Osteocyte (in vitro differentiated cells): ENCODE data around the gene PLA2G7. TPM values are rescaled to one million over a fixed set of nuclear protein-coding genes. Genes with fewer than 3 reads are reported as not detected.

Experiments used
- DNase-seq: peaks from one replicate; pipeline ENCODE4 v3.0.0; 2021; ENCODE audit warnings: mixed read lengths; ENCODE audit not compliant: unreplicated experiment; ENCODE audit errors: extremely low spot score
- H3K27ac Mint-ChIP-seq: one replicate; pipeline ENCODE4 v1.8.0; 2021; ENCODE audit warnings: mild to moderate bottlenecking, mixed read lengths; ENCODE audit not compliant: unreplicated experiment
- H3K27me3 Mint-ChIP-seq: one replicate; pipeline ENCODE4 v1.8.0; 2021; ENCODE audit warnings: mixed read lengths; ENCODE audit not compliant: unreplicated experiment
- H3K36me3 Mint-ChIP-seq: one replicate; pipeline ENCODE4 v1.8.0; 2021; ENCODE audit warnings: mixed read lengths; ENCODE audit not compliant: unreplicated experiment
- H3K4me1 Mint-ChIP-seq: one replicate; pipeline ENCODE4 v1.8.0; 2021; ENCODE audit warnings: mixed read lengths; ENCODE audit not compliant: unreplicated experiment
- H3K4me3 Mint-ChIP-seq: one replicate; pipeline ENCODE4 v1.8.0; 2021; ENCODE audit warnings: mild to moderate bottlenecking, moderate library complexity, mixed read lengths; ENCODE audit not compliant: unreplicated experiment
- H3K9me3 Mint-ChIP-seq: one replicate; pipeline ENCODE4 v1.8.0; 2021; ENCODE audit warnings: mixed read lengths; ENCODE audit not compliant: unreplicated experiment
- total RNA-seq: library from RNA; stranded (reverse); gene quantifications from 2 replicates; pipeline ENCODE4 v1.2.1, GENCODE V29; 2021
- TF ChIP-seq, protein P1 (sequence below): fragments of 200-600 bp; sonication (generic); IDR thresholded peaks from 2 replicates; pipeline ENCODE4 v1.5.0; 2021; ENCODE audit warnings: antibody characterized with exemption, mild to moderate bottlenecking, moderate library complexity

The PLA2G7 gene
- total RNA-seq, 1 donor from 2014 or later = not detected

DNA sequence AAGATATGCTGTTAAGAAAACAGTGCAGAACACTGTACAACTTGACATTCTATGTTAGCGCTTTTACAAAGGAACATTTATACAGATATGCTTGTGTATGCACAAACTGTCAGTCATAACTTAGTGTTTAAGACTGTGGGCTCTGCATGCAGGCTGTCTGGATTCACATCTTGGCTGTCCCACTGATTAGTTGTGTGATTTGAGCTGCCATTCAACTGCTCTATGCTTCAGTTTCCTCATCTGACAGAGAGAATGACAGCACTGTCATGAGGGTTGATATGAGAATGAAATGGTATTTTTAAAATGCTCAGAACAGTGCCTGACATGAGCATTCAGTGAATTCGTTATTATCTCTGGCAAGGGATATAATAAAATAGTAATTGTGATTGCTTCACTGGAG, 73.7 kb downstream of the PLA2G7 start:
- no peaks in the 10 kb centered on the region for H3K4me1 Mint-ChIP-seq
- H3K27me3 Mint-ChIP-seq = no peaks in the 10 kb centered on the region
- H3K36me3 Mint-ChIP-seq = no peaks in the 10 kb centered on the region
- no peak for DNase-seq
- no peak overlapping the region for H3K27ac Mint-ChIP-seq
- no peak overlapping the region for H3K4me3 Mint-ChIP-seq
- TF ChIP-seq, protein P1, sequence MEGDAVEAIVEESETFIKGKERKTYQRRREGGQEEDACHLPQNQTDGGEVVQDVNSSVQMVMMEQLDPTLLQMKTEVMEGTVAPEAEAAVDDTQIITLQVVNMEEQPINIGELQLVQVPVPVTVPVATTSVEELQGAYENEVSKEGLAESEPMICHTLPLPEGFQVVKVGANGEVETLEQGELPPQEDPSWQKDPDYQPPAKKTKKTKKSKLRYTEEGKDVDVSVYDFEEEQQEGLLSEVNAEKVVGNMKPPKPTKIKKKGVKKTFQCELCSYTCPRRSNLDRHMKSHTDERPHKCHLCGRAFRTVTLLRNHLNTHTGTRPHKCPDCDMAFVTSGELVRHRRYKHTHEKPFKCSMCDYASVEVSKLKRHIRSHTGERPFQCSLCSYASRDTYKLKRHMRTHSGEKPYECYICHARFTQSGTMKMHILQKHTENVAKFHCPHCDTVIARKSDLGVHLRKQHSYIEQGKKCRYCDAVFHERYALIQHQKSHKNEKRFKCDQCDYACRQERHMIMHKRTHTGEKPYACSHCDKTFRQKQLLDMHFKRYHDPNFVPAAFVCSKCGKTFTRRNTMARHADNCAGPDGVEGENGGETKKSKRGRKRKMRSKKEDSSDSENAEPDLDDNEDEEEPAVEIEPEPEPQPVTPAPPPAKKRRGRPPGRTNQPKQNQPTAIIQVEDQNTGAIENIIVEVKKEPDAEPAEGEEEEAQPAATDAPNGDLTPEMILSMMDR = no peak
- no peaks in the 10 kb centered on the region for H3K9me3 Mint-ChIP-seq

DNA sequence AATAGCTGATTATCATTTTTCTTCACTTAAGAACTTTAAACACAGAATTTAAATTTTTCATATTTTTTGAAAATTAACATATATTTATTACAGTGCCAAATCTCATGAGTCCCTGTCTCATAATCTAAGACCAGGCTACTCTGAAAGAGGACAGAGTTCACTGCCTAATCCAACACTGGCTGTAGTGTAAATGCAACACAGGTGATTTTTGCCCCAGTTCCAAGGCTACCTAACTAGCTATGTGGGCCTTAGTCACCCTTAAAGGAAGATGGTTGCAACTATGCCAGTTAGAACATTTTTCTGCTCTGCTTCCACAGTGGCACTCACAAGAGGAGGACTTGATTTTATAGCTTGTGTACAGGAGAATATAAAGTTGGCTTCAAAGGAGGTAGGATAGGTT, 77.5 kb downstream of the PLA2G7 start:
- no peaks in the 10 kb centered on the region for H3K9me3 Mint-ChIP-seq
- no peak overlapping the region for H3K27ac Mint-ChIP-seq
- TF ChIP-seq, protein P1 = no peak
- DNase-seq = no peak
- H3K36me3 Mint-ChIP-seq = peaks cover 2% of the 10 kb centered on the region
- H3K4me3 Mint-ChIP-seq = no peak overlapping the region
- peaks cover 15% of the 10 kb centered on the region for H3K27me3 Mint-ChIP-seq
- peaks cover 4% of the 10 kb centered on the region for H3K4me1 Mint-ChIP-seq

DNA sequence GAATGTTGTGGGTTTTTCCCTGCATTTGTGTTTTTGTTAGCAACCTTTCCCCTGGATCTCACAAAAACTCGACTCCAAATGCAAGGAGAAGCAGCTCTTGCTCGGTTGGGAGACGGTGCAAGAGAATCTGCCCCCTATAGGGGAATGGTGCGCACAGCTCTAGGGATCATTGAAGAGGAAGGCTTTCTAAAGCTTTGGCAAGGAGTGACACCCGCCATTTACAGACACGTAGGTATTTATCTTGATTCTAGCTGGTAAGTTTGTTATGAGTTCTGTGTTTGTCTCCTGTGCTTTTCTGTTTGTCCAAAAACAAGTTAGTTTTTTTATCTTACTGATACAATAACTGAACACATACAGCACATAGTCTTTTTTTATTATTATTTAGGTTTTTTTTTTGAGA, 79.4 kb downstream of the PLA2G7 start:
- H3K4me3 Mint-ChIP-seq = no peak overlapping the region

More for the DNA sequence above, 79.4 kb downstream of the PLA2G7 start:
- Mint-ChIP-seq H3K27ac (no peak overlapping the region), H3K36me3 (peaks cover 2% of the 10 kb centered on the region), H3K4me1 (peaks cover 12% of the 10 kb centered on the region), H3K9me3 (no peaks in the 10 kb centered on the region), H3K27me3 (peaks cover 27% of the 10 kb centered on the region)
- no peak for DNase-seq
- TF ChIP-seq, protein P1 = peak; percentile 42

Other genes with a start within 250 kb of the PLA2G7 start
- gene RCAN2, start 243.9 kb downstream of the PLA2G7 start, total RNA-seq = 27.9 and 31.3 TPM in 2 replicates
- gene CYP39A1, start 82.6 kb downstream of the PLA2G7 start, total RNA-seq = 0.30 TPM in 1 of 2 replicates, not detected in the other
- 7.6 and 8.2 TPM in 2 replicates for gene SLC25A27, start 82.4 kb downstream of the PLA2G7 start, total RNA-seq
- gene TDRD6, start 47.5 kb downstream of the PLA2G7 start, total RNA-seq = 0.03 and 0.05 TPM in 2 replicates
- not detected in 2 replicates for gene ANKRD66, start 11.6 kb upstream of the PLA2G7 start, total RNA-seq
- not detected in 2 replicates for gene MEP1A, start 58.0 kb upstream of the PLA2G7 start, total RNA-seq
- not detected in 2 replicates for gene ADGRF5, start 186.6 kb upstream of the PLA2G7 start, total RNA-seq